Upper lobe of left lung (tissue), 6 donors: ENCODE measurements around the gene MYO15A. TPM values are rescaled to one million over a fixed set of nuclear protein-coding genes. Genes with fewer than 3 reads are reported as not detected.
A peak's percentile ranks its signal among the peaks of the same experiment; 100 is the strongest.

Source experiments
- ATAC-seq, 2 donors: fragments of 200-7000 bp; cut with Tn5 transposase; one replicate each; pipeline ENCODE4 v1.9.1; 2022; ENCODE audit warnings: mild to moderate bottlenecking in 2 of 2, moderate library complexity in 2 of 2; ENCODE audit not compliant: low FRiP score in 2 of 2
- DNase-seq, 2 donors: peaks; one replicate each; pipeline ENCODE4 v3.0.0-alpha.2; 2019 to 2020
- H3K27ac ChIP-seq, 4 donors: fragments of 200-600 bp; sonication (generic); one replicate each; pipeline ENCODE4 v1.5.1; 2016 to 2019
- H3K27me3 ChIP-seq, 4 donors: fragments of 200-600 bp; sonication (generic); one replicate each; pipeline ENCODE4 v1.5.1; 2017 to 2019
- H3K36me3 ChIP-seq, 4 donors: fragments of 200-600 bp; sonication (generic); one replicate each; pipeline ENCODE4 v1.5.1; 2016 to 2019
- H3K4me1 ChIP-seq, 4 donors: fragments of 200-600 bp; sonication (generic); one replicate each; pipeline ENCODE4 v1.5.1; 2018 to 2019
- H3K4me3 ChIP-seq, 4 donors: fragments of 200-600 bp; sonication (generic); one replicate each; pipeline ENCODE4 v1.5.1; 2017 to 2019; ENCODE audit warnings: mild to moderate bottlenecking in 2 of 4, moderate library complexity in 1 of 4
- H3K9me3 ChIP-seq, 4 donors: fragments of 200-600 bp; sonication (generic); one replicate each; pipeline ENCODE4 v1.5.1; 2018 to 2019
- CTCF ChIP-seq, 6 experiments: fragments of 450-650 bp in 4 of 6; fragments of 200-600 bp in 2 of 6; sonication (generic) in 2 of 6; IDR thresholded peaks; one replicate each; pipeline ENCODE4 v1.5.1; 2016 to 2019; ENCODE audit warnings: antibody characterized with exemption in 6 of 6
- EP300 ChIP-seq, 4 donors: sonication (generic); formaldehyde crosslinking; IDR thresholded peaks; one replicate each; pipeline ENCODE4 v1.5.1; 2017; ENCODE audit warnings: antibody characterized with exemption in 4 of 4, control low read depth in 2 of 4
- POLR2A ChIP-seq, 4 donors: fragments of 450-650 bp; IDR thresholded peaks; one replicate each; pipeline ENCODE4 v1.5.1; 2016 to 2017; ENCODE audit warnings: antibody characterized with exemption in 4 of 4, mild to moderate bottlenecking in 2 of 4
- POLR2AphosphoS5 ChIP-seq, 2 donors: sonication (generic); formaldehyde crosslinking; IDR thresholded peaks; one replicate each; pipeline ENCODE4 v1.5.1; 2017; ENCODE audit warnings: antibody characterized with exemption in 2 of 2
- WGBS, 2 donors: methylation state at CpG; one replicate each; pipeline ENCODE4 v1.1.5; 2017 to 2018; 5-methylcytosine and 5-hydroxymethylcytosine counted together
- total RNA-seq, 6 donors: library from RNA; depleted of rRNA in 4 of 6; stranded (reverse); fragments of >200 nt in 4 of 6; gene quantifications; one replicate each; pipeline versions ENCODE4 v1.1.0 to v1.2.1, GENCODE V29; 2016 to 2021
- donor health status: DM: no; HTN: no; CAD: no; lungs with moderate emphysema.
- donor health status: DM: no; HTN: yes; CAD: no; lungs with severe emphysema.

Gene MYO15A
- total RNA-seq, 6 donors from 2014 or later: 2.0 to 9.4 (median 3.9) TPM

- no peaks in the 10 kb centered on the region for H3K36me3 ChIP-seq
- no peaks in the 10 kb centered on the region for H3K9me3 ChIP-seq
- no peak for DNase-seq
- no peak overlapping the region for H3K4me3 ChIP-seq
- H3K4me1 ChIP-seq: peaks cover 0 to 10% (median 5%) of the 10 kb centered on the region in 4 donors
- TF ChIP-seq POLR2A (IDR thresholded peaks at IDR 0.05): no peak
- no peak for TF ChIP-seq EP300 (IDR thresholded peaks at IDR 0.05)
- TF ChIP-seq POLR2AphosphoS5 (IDR thresholded peaks at IDR 0.05): no peak
- no peak for TF ChIP-seq CTCF (IDR thresholded peaks at IDR 0.05)
- H3K27ac ChIP-seq: no peak overlapping the region
- 85 to 90% methylated on average over 1 of the region's 1 CpG for WGBS, 2 donors
- H3K27me3 ChIP-seq: no peaks in the 10 kb centered on the region
- no peak for ATAC-seq
Observed at GRCh38 chr17:18144855-18145254, 36.3 kb downstream of the MYO15A start.

- Histone ChIP-seq H3K27ac (no peak overlapping the region), H3K9me3 (no peaks in the 10 kb centered on the region), H3K4me3 (no peak overlapping the region), H3K27me3 (no peaks in the 10 kb centered on the region), H3K4me1 (peaks cover 0 to 10% (median 4%) of the 10 kb centered on the region in 4 donors), H3K36me3 (no peaks in the 10 kb centered on the region)
- 86 to 94% methylated on average over 9 to 13 of the region's 13 CpGs for WGBS, 2 donors
- no peak for ATAC-seq
- peak in 1 of 2 donors; percentile 57 for DNase-seq
- TF ChIP-seq POLR2A (IDR thresholded peaks at IDR 0.05) (no peak), POLR2AphosphoS5 (IDR thresholded peaks at IDR 0.05) (no peak), CTCF (IDR thresholded peaks at IDR 0.05) (no peak), EP300 (IDR thresholded peaks at IDR 0.05) (no peak)
Observed at GRCh38 chr17:18145811-18146210, 37.3 kb downstream of the MYO15A start.

GRCh38 chr17:18146259-18146658, 37.7 kb downstream of the MYO15A start:
- H3K9me3 ChIP-seq: no peaks in the 10 kb centered on the region
- ATAC-seq (no peak), DNase-seq (no peak)
- 94 to 100% methylated on average over 2 of the region's 2 CpGs for WGBS, 2 donors
- no peak overlapping the region for H3K27ac ChIP-seq
- no peak for TF ChIP-seq POLR2A (IDR thresholded peaks at IDR 0.05)
- no peak for TF ChIP-seq EP300 (IDR thresholded peaks at IDR 0.05)
- no peak for TF ChIP-seq POLR2AphosphoS5 (IDR thresholded peaks at IDR 0.05)
- no peaks in the 10 kb centered on the region for H3K36me3 ChIP-seq
- no peaks in the 10 kb centered on the region for H3K27me3 ChIP-seq
- no peak overlapping the region for H3K4me3 ChIP-seq
- H3K4me1 ChIP-seq: peaks cover 0 to 10% (median 2%) of the 10 kb centered on the region in 4 donors

GRCh38 chr17:18146980-18147379, 38.4 kb downstream of the MYO15A start:
- WGBS, 2 donors: 87 to 89% methylated on average over 3 of the region's 3 CpGs
- TF ChIP-seq POLR2A (IDR thresholded peaks at IDR 0.05): no peak
- no peak for TF ChIP-seq EP300 (IDR thresholded peaks at IDR 0.05)
- no peak for TF ChIP-seq POLR2AphosphoS5 (IDR thresholded peaks at IDR 0.05)
- TF ChIP-seq CTCF (IDR thresholded peaks at IDR 0.05): no peak
- no peak overlapping the region for H3K4me3 ChIP-seq

GRCh38 chr17:18148586-18148985, 40.0 kb downstream of the MYO15A start:
- Histone ChIP-seq H3K4me1 (peaks cover 9 to 16% (median 13%) of the 10 kb centered on the region in 4 donors), H3K27me3 (no peaks in the 10 kb centered on the region), H3K9me3 (no peaks in the 10 kb centered on the region), H3K4me3 (no peak overlapping the region), H3K36me3 (no peaks in the 10 kb centered on the region), H3K27ac (no peak overlapping the region)
- DNase-seq (peak in 1 of 2 donors; percentile 63), ATAC-seq (no peak)
- 93 to 95% methylated on average over 7 of the region's 7 CpGs for WGBS, 2 donors
- TF ChIP-seq POLR2A (IDR thresholded peaks at IDR 0.05): no peak
- TF ChIP-seq EP300 (IDR thresholded peaks at IDR 0.05): no peak
- TF ChIP-seq CTCF (IDR thresholded peaks at IDR 0.05): no peak
- TF ChIP-seq POLR2AphosphoS5 (IDR thresholded peaks at IDR 0.05): no peak

More at GRCh38 chr17:18146980-18147379, 38.4 kb downstream of the MYO15A start:
- no peaks in the 10 kb centered on the region for H3K36me3 ChIP-seq
- no peaks in the 10 kb centered on the region for H3K27me3 ChIP-seq
- ATAC-seq (no peak), DNase-seq (no peak)
- H3K9me3 ChIP-seq: no peaks in the 10 kb centered on the region
- no peak overlapping the region for H3K27ac ChIP-seq
- peaks cover 0 to 10% (median 1%) of the 10 kb centered on the region in 4 donors for H3K4me1 ChIP-seq
